HL-60/S4 treated with retinoic acid at 250 ng/mL for 4 days and 3 days (cell line): ENCODE measurements around the gene CENPQ.
"Not testable (repeated sequence)": the region's sequence is repeated elsewhere in the genome, so short reads cannot be mapped to it uniquely, and the experiment has no call there.

Experiments used
- in situ Hi-C: fragments of 300-500 bp; cut with MboI; formaldehyde crosslinking; loops from 2 replicates; pipeline ENCODE4 v1.7.0; 2022; ENCODE audit warnings: low sequenced_read_pairs

The CENPQ gene

GRCh38 chr6:49462927-49463611, at the start of gene CENPQ, which contains the start of gene MMUT:
TSS of gene CENPQ (plus strand) at chr6:49463370. CDS start at chr6:49470177, 6,807 bp downstream.
TSS of gene MMUT (minus strand) at chr6:49463253. CDS start at chr6:49459466, 3,787 bp downstream.
- in situ Hi-C loops = no loop called here

GRCh38 chr6:49415358-49415757, 47.8 kb upstream of the CENPQ start:
- in situ Hi-C loops = no loop called here

- in situ Hi-C loops = no loop called here
These were observed 47.0 kb upstream of the CENPQ start for GRCh38 chr6:49416195-49416594.

- in situ Hi-C loops = no loop called here
These were observed 39.4 kb upstream of the CENPQ start for GRCh38 chr6:49423817-49424216.

GRCh38 chr6:49430187-49430586, 33.0 kb upstream of the CENPQ start:
- in situ Hi-C loops = no loop called here

GRCh38 chr6:49430866-49431265, 32.3 kb upstream of the CENPQ start:
- in situ Hi-C loops = no loop called here

- in situ Hi-C loops = no loop called here
These were observed 9.9 kb upstream of the CENPQ start for GRCh38 chr6:49453221-49453620.

GRCh38 chr6:49454787-49455709, 8.1 kb upstream of the CENPQ start:
- in situ Hi-C loops = no loop called here

- in situ Hi-C loops = no loop called here
These were observed 5.4 kb upstream of the CENPQ start for GRCh38 chr6:49457771-49458170.

GRCh38 chr6:49462071-49462470, 1.1 kb upstream of the CENPQ start:
- in situ Hi-C loops = no loop called here

GRCh38 chr6:49462599-49462926, 607 bp upstream of the CENPQ start:
- in situ Hi-C loops = no loop called here

- in situ Hi-C loops = no loop called here
These were observed 420 bp downstream of the CENPQ start for GRCh38 chr6:49463612-49463967.

GRCh38 chr6:49464691-49465090, 1.5 kb downstream of the CENPQ start:
- in situ Hi-C loops = no loop called here

GRCh38 chr6:49468042-49468441, 4.9 kb downstream of the CENPQ start:
- in situ Hi-C loops = no loop called here

GRCh38 chr6:49476564-49476963, 13.4 kb downstream of the CENPQ start:
- in situ Hi-C loops = not testable (repeated sequence)

- in situ Hi-C loops = no loop called here
These were observed 16.3 kb downstream of the CENPQ start for GRCh38 chr6:49479308-49479970.

GRCh38 chr6:49481846-49482245, 18.7 kb downstream of the CENPQ start:
- in situ Hi-C loops = not testable (repeated sequence)

- in situ Hi-C loops = not testable (repeated sequence)
These were observed 20.2 kb downstream of the CENPQ start for GRCh38 chr6:49483380-49483779.

GRCh38 chr6:49490633-49491032, 27.5 kb downstream of the CENPQ start:
- in situ Hi-C loops = no loop called here

- in situ Hi-C loops = no loop called here
These were observed 34.1 kb downstream of the CENPQ start for GRCh38 chr6:49497304-49497703.

- in situ Hi-C loops = no loop called here
These were observed 36.0 kb downstream of the CENPQ start for GRCh38 chr6:49499126-49499525.

- in situ Hi-C loops = no loop called here
These were observed 36.5 kb downstream of the CENPQ start, which contains the start of gene GLYATL3 for GRCh38 chr6:49499623-49500022. TSS of gene GLYATL3 (plus strand) at chr6:49499923. CDS start at chr6:49511991, 12,068 bp downstream.
